Measurements from ENCODE around the gene CDH26. TPM values are rescaled to one million over a fixed set of nuclear protein-coding genes. Genes with fewer than 3 reads are reported as not detected.
A peak's percentile ranks its signal among the peaks of the same experiment; 100 is the strongest.

Gene CDH26
- total RNA-seq, 4 donors from 2014 or later = 2.5 to 10.3 (median 4.0) TPM

DNA sequence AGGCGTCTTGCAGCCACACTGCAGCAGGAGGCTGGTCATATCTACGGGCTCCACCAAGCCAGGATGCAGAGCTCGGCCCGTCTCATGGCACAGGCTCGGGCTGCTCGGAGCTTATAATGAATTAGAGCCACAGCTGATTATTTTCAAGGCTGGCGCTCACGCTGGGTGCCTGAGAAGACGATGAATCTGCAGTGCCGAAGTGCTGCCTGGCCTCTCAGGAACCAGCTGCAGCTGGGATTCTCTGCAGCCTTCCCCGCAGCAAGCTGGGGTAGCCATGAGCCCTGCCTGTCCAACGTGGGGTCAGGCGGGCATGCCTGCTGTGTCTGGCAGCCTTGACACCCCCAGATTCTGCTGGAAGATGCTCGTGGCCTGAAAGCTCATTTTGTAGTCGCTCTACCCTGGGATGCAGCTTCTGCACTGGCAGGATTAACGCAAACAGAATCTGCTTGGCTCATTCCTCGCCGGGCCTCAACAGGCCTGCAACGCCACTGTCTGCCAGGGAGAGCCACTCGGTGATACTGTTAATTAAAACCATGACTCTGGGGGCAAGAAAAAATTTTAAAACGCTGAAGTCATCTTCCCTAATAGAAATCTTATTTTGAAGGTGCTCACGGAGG lies 104.3 kb downstream of the CDH26 start:
- Histone ChIP-seq H3K9me3 (no peaks in the 10 kb centered on the region), H3K27me3 (peaks cover 0 to 4% (median 0%) of the 10 kb centered on the region in 4 donors), H3K36me3 (no peaks in the 10 kb centered on the region), H3K4me3 (no peak overlapping the region), H3K4me1 (peaks cover 3 to 36% (median 5%) of the 10 kb centered on the region in 3 donors), H3K27ac (peak overlapping the region in 2 of 4 donors; percentile 34 to 59)
- 60 to 68% methylated on average over 7 to 11 of the region's 22 CpGs for WGBS, 2 donors
- DNase-seq = no peak
- intact Hi-C loops (cut with DNase I) = no loop called here
- TF ChIP-seq, protein P1, sequence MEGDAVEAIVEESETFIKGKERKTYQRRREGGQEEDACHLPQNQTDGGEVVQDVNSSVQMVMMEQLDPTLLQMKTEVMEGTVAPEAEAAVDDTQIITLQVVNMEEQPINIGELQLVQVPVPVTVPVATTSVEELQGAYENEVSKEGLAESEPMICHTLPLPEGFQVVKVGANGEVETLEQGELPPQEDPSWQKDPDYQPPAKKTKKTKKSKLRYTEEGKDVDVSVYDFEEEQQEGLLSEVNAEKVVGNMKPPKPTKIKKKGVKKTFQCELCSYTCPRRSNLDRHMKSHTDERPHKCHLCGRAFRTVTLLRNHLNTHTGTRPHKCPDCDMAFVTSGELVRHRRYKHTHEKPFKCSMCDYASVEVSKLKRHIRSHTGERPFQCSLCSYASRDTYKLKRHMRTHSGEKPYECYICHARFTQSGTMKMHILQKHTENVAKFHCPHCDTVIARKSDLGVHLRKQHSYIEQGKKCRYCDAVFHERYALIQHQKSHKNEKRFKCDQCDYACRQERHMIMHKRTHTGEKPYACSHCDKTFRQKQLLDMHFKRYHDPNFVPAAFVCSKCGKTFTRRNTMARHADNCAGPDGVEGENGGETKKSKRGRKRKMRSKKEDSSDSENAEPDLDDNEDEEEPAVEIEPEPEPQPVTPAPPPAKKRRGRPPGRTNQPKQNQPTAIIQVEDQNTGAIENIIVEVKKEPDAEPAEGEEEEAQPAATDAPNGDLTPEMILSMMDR (IDR thresholded peaks at IDR 0.05) = no peak
- no peak for TF ChIP-seq POLR2A (IDR thresholded peaks at IDR 0.05)

DNA sequence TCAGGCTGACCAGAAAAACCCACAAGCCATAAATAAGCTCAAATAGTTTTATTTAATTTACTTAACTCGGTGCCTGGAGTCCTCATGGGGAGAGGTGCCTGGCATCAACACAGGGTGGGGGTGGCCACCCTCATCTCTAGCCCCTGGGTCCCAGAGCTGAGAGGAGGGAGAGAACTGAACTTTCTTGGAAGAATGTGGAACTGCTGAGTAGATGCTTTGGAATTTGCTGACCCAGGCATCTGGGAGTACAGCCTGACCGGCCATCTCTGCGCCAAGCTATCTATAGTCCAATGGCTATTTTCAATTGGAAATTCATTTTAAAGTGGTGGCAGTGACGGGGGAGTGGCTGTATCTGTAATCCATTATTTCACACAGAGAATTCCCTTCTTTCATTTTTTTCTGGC lies 104.8 kb downstream of the CDH26 start:
- Histone ChIP-seq H3K36me3 (no peaks in the 10 kb centered on the region), H3K27ac (peak overlapping the region in 2 of 4 donors; percentile 34 to 59), H3K27me3 (no peaks in the 10 kb centered on the region), H3K4me1 (peaks cover 0 to 31% (median under 1%) of the 10 kb centered on the region in 3 donors), H3K9me3 (no peaks in the 10 kb centered on the region), H3K4me3 (no peak overlapping the region)
- no peak for DNase-seq
- intact Hi-C loops (cut with DNase I) = no loop called here
- 54 to 65% methylated on average over 4 of the region's 4 CpGs for WGBS, 2 donors
- TF ChIP-seq POLR2A (IDR thresholded peaks at IDR 0.05) = no peak
- TF ChIP-seq, protein P1 (IDR thresholded peaks at IDR 0.05) = no peak

DNA sequence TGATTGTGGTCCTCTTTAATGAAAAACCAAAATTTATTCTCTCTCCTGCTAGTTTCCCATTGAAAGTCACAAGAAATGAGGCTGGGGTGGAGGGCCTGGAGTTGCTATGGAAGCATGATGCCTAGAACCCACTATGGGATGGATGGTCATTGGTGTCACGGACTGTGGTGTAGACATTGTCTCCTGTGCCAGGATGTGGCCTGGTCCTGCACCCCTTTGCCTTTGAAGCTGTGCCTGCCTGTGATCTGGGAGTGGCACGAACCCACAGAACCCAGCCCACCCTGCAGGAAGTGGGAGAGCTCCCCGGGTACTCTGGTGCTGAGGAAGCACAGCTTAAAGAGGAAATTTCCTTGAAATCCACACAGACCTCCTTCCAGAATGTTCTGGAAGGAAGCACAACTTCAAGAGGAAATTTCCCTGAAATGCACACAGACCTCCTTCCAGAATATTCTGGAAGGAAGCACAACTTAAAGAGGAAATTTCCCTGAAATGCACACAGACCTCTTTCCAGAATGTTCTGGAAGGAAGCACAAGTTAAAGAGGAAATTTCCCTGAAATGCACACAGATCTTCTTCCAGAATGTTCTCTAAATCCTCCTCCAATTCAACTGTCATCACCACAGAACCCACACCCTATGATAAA lies 105.6 kb downstream of the CDH26 start:
- Histone ChIP-seq H3K4me3 (no peak overlapping the region), H3K27me3 (no peaks in the 10 kb centered on the region), H3K4me1 (peaks cover 0 to 23% (median 0%) of the 10 kb centered on the region in 3 donors), H3K36me3 (no peaks in the 10 kb centered on the region), H3K9me3 (no peaks in the 10 kb centered on the region), H3K27ac (no peak overlapping the region)
- intact Hi-C loops (cut with DNase I) = no loop called here
- WGBS, 2 donors = 0 to 60% methylated on average over 1 to 3 of the region's 3 CpGs
- no peak for DNase-seq
- TF ChIP-seq, protein P1 (IDR thresholded peaks at IDR 0.05) = no peak
- no peak for TF ChIP-seq POLR2A (IDR thresholded peaks at IDR 0.05)

Other genes starting within 250 kb of the CDH26 start
- 1 to 10 TPM in 3 of 4 donors, under 1 TPM in 1; 0.92 to 4.5 (median 1.8) TPM for gene SYCP2, start 24.8 kb upstream of the CDH26 start, total RNA-seq
- gene PPP1R3D, start 18.1 kb upstream of the CDH26 start, total RNA-seq = 10 to 100 TPM in 3 of 4 donors, 1 to 10 TPM in 1; 8.4 to 14.7 (median 10.8) TPM
- gene FAM217B, start 18.0 kb upstream of the CDH26 start, total RNA-seq = 1 to 10 TPM; 5.1 to 9.3 (median 6.4) TPM

Data from esophagus squamous epithelium (tissue), 5 donors.